Measurements from ENCODE around the gene PDZD11.

DNA sequence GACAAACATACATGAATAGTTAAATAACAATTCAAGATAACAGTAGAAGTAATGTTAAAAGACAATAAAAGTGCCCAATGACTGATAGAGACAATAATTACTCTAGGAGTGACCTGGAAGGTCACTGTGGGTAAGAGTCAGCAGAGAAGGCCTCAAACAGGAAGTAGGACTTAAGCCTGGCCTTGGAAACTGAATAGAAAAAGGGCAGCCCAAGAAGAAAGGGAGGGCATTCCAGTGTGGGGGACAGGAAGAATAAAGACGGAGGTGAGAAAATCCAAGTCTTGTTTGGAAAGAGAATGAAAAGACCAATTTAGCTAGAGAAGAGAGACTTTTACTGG lies 35.7 kb downstream of the PDZD11 start:
- TF ChIP-seq EP300 (IDR thresholded peaks at IDR 0.05; ENCODE audit: borderline replicate concordance) = no peak
- TF ChIP-seq, protein P1, sequence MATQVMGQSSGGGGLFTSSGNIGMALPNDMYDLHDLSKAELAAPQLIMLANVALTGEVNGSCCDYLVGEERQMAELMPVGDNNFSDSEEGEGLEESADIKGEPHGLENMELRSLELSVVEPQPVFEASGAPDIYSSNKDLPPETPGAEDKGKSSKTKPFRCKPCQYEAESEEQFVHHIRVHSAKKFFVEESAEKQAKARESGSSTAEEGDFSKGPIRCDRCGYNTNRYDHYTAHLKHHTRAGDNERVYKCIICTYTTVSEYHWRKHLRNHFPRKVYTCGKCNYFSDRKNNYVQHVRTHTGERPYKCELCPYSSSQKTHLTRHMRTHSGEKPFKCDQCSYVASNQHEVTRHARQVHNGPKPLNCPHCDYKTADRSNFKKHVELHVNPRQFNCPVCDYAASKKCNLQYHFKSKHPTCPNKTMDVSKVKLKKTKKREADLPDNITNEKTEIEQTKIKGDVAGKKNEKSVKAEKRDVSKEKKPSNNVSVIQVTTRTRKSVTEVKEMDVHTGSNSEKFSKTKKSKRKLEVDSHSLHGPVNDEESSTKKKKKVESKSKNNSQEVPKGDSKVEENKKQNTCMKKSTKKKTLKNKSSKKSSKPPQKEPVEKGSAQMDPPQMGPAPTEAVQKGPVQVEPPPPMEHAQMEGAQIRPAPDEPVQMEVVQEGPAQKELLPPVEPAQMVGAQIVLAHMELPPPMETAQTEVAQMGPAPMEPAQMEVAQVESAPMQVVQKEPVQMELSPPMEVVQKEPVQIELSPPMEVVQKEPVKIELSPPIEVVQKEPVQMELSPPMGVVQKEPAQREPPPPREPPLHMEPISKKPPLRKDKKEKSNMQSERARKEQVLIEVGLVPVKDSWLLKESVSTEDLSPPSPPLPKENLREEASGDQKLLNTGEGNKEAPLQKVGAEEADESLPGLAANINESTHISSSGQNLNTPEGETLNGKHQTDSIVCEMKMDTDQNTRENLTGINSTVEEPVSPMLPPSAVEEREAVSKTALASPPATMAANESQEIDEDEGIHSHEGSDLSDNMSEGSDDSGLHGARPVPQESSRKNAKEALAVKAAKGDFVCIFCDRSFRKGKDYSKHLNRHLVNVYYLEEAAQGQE (IDR thresholded peaks at IDR 0.05; ENCODE audit: low read depth) = no peak
- TF ChIP-seq NFIC (IDR thresholded peaks at IDR 0.05) = no peak
- TF ChIP-seq YY1 (IDR thresholded peaks at IDR 0.05; ENCODE audit: low read depth) = no peak
- no peak for TF ChIP-seq ZBTB7A (IDR thresholded peaks at IDR 0.05; ENCODE audit: low read depth)
- TF ChIP-seq CREB1 (IDR thresholded peaks at IDR 0.05; ENCODE audit: low read depth) = no peak
- no peak for TF ChIP-seq RAD21 (IDR thresholded peaks at IDR 0.05; ENCODE audit: low read depth)
- TF ChIP-seq, protein P2, sequence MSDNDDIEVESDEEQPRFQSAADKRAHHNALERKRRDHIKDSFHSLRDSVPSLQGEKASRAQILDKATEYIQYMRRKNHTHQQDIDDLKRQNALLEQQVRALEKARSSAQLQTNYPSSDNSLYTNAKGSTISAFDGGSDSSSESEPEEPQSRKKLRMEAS (IDR thresholded peaks at IDR 0.05) = no peak
- TF ChIP-seq TCF12 (IDR thresholded peaks at IDR 0.05; ENCODE audit: low read depth) = no peak
- no peak for TF ChIP-seq FOXM1 (IDR thresholded peaks at IDR 0.05; ENCODE audit: borderline replicate concordance, low read depth)
- no peak for TF ChIP-seq TAF1 (IDR thresholded peaks at IDR 0.05; ENCODE audit: low read depth)
